Posterior cingulate gyrus (tissue), 11 donors: ENCODE measurements around the gene GSTT4.
"Not testable (repeated sequence)": the region's sequence is repeated elsewhere in the genome, so short reads cannot be mapped to it uniquely, and the experiment has no call there.

ENCODE experiments used
- DNase-seq, 10 donors: peaks; one replicate each; pipeline versions ENCODE4 v3.0.0 to v3.0.0-alpha.2; 2020 to 2021; ENCODE audit warnings: mixed read lengths in 3 of 10
- intact Hi-C: fragments of 100-400 bp; cut with DNase I; formaldehyde crosslinking; loops from one replicate; pipeline ENCODE4 v1.15.1; 2023

Gene GSTT4

GRCh38 chr22:23993581-23994177 is 11.6 kb downstream of the GSTT4 start:
- DNase-seq, intact Hi-C loops: not testable (repeated sequence)

DNA sequence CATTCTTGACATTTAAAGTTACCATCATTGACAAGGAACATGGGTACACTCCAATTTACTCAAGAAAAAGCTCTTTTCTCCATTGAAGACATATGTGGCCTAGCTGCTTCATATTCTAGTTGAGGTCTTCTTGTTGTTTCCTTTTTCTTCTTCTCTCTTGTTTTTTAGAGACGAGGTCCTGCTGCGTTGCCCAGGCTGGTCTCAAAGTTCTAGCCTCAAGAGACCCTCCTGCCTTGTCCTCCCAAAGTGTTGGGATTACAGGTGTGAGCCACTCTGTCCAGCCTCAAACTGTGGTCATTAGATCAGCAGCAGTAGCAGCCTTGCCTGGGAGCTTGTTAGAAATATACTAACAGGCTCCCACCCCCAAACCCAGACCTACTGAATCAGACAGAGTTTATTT is 12.2 kb downstream of the GSTT4 start:
- intact Hi-C loops, DNase-seq: not testable (repeated sequence)

GRCh38 chr22:23989583-23990244 is 15.5 kb downstream of the GSTT4 start:
- DNase-seq, intact Hi-C loops: not testable (repeated sequence)

DNA sequence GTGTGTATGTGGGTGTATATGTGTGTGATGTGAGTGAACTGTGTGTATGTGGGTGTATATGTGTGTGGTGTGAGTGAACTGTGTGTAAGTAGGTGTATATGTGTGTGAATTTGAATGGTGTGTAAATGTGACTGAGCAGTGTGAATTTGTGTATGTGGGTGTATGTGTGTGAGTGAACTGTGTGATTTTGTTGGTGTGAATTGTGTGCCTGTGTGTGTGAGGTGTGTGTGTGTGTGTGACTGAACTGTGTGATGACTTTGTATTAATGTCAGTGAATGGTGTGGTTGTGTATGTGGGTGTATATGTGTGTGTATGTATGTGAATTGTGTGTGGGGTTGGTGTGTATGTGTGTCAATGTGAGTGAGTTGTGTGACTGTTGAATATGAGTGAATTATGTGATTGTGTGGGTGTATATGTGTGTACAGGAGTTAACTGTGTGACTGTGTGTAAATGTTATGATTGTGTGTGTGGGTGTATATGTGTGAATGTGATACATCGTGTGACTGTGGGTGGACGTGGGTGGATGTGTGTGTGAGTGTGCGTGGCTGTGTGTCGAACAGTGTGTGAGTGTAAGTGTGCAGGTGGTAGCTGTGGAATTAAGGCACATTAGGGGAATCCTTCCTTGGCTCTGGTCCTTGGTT is 18.6 kb downstream of the GSTT4 start:
- DNase-seq, intact Hi-C loops: not testable (repeated sequence)

GRCh38 chr22:23986089-23986488 is 19.2 kb downstream of the GSTT4 start:
- intact Hi-C loops = not testable (repeated sequence)

DNA sequence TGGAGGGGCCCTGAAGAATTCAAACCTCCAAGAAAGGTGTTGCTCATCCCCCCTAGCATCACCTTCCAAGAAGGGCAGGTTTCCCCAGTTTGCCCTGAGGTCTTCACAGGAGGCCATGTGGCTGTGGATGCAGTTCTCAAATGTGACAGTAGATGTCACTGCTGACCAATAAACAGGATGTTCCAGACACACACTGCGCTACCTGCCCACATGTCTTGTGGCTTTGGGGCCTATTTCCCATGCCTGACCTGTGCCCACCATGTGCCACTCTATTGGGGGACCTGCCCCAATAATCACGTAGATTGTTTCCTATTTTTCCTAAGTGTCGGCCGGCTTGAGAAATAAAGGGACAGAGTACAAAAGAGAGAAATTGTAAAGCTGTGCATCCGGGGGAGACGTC is 20.8 kb downstream of the GSTT4 start:
- intact Hi-C loops = no loop called here
- DNase-seq = peak in 1 of 10 donors; percentile 62

More at GRCh38 chr22:23986089-23986488, 19.2 kb downstream of the GSTT4 start:
- not testable (repeated sequence) for DNase-seq

DNA sequence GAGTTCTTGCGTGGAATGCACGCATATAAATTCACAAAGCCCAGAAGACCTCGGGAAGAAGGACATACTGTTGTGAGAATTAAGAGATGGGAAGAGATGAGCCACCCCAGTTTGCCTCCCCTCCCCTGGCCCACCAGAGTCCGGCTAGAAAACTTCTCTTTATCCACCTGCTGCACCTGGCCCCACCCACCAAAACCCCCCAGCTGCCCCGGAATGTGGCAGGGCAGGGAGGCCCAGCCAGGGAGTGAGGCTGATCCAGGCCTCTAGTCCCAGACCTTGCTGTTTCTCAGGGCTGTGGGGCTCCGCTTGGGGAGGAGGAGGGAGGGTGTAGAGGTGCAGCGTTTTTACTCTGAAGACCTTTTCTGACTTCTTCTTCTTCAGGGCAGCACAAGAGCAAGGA is 24.7 kb downstream of the GSTT4 start:
- DNase-seq, intact Hi-C loops: not testable (repeated sequence)

DNA sequence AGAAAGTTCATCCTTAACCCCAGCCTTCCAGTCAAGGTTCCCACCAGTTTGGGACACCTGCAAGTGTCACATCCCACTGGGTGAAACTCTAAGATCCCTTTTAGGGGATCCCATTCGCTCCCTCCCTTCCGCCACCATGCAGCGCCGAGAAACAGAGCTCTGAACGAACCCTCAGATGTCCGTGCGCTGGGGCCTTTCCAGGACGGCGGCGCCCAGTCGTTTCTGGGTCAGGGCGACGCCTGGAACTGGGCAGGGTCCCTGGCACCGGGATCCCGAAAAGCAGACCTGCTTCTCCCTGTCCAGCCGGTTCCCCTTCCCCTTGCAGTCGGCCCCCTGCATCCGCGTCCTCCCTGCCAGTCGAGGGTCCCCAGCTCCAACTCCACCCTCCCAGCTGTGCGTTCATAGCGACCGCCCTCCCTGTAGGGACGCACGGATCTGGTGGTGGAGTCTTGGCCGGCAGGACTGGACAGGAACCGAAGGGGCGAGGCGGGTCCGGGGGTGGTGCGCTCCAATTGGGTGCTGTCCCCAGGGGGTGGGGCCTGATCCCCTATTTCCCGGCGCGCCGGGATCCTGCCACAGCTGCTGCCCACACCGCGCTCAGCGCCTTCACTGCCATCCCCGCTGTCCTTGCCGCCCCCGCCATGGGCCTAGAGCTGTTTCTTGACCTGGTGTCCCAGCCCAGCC is 25.6 kb downstream of the GSTT4 start, which contains the start of gene GSTT2:
Gene GSTT2 (plus strand): TSS at position 578 of the 684 bp plus-strand sequence.
- intact Hi-C loops = loop anchor here (10.0 kb wide), 1 partner anchor 65 kb away; no protein-coding TSS in a partner anchor
- not testable (repeated sequence) for DNase-seq

DNA sequence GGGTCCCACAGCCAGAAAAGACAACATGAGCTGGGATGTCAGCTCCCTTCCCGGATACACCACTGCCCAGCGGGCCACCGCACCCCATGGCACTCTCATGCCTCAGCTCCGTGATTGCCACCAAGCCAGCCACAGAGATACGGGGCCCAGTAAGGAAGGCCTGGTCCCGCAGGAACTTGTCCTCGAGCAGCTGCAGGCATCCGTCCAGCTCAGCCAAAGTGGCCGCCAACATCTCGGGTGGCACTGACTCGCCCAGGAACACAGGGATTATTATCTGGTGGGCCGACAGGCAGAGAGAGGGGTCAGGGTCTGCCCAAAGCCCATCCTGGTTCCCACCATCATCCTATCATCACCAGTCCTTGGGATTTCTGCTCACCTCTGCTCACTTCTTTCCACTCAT is 27.9 kb downstream of the GSTT4 start:
- intact Hi-C loops = loop anchor here (10.0 kb wide), 1 partner anchor 63 kb away; no protein-coding TSS in a partner anchor
- DNase-seq = not testable (repeated sequence)

DNA sequence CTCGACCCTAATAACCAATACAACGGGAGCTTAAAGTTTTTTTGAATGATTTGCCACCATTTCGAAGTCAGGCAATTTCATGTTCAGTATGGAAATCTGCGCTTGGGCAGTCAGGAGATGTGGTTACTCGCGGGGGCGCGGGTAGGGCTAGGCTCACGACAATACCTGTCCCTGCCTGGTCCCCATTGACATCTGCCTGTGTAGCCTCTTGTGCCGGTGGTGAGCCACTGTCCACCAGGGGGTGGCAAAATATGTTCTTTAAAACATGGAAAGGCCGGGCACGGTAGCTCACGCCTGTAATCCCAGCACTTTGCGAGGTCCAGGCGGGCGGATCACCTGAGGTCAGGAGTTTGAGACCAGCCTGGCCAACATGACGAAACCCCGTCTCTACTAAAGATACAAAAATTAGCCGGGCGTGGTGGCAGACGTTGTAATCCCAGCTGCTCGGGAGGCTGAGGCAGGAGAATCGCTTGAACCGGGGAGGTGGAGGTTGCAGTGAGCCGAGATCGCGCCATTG is 30.4 kb downstream of the GSTT4 start:
- intact Hi-C loops = loop anchor here (10.0 kb wide), 1 partner anchor 60 kb away; no protein-coding TSS in a partner anchor
- not testable (repeated sequence) for DNase-seq

DNA sequence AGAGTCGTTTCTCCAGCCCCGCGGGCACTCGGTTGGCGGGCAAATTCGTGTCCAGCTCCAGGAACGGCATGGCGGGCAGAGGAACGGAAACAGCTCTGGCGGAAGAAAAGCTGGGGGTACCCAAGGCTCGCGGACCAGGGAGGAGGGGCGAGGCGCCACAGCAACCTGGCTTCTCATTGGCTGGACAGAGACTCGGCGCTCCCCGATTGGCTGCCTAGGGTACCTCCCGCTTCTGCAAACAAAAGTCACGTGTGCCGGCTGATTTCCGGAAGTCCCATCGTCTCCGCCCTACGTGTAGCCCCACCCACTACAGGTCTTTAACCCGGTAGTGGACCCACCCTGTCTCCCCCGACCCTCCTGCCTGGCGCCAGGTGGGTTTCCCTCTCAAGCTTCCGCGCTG is 30.9 kb downstream of the GSTT4 start, which contains the start of gene DDT:
Gene DDT (minus strand): TSS at position 97 of the 400 bp plus-strand sequence. CDS start 27 bp downstream, at position 70.
- intact Hi-C loops = loop anchor here (10.0 kb wide), 1 partner anchor 60 kb away; no protein-coding TSS in a partner anchor
- DNase-seq = not testable (repeated sequence)

- intact Hi-C loops = loop anchor here (10.0 kb wide), 1 partner anchor 57 kb away; no protein-coding TSS in a partner anchor
- DNase-seq = not testable (repeated sequence)
These were observed 33.3 kb downstream of the GSTT4 start for GRCh38 chr22:23971927-23972326.

DNA sequence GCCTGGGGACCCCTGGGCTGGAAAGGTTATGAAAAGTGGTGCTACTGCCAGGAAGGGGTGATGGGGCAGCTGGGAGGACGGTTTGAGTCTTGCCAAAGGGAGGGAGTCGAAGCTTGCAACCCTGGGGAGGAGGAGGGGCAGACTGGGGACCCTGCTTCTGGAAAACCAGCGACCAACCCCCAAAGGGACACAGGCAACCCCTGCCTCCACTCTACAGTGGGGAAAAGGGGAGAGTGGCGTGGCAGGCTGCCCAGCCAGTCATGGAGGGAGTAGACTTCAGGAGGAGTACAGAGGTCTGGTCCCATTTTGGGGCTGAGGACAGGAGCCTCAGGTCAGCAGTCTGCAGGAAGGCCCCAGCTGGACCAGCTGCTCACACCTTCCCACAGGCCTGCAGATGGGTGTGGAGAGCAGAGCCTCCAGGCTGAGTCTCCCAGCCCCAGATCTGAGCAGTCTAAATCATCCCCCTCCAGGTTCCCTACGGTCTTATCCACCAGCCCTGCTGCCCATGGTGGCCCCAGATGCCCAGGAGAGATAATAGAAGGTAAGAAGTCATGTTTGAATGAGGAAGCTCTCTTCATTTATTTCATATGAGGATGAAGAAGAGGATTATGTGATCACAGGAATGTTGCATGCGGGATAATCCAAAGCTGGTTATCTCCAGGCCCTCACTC is 34.3 kb downstream of the GSTT4 start:
- DNase-seq = no peak
- intact Hi-C loops = loop anchor here (10.0 kb wide), 1 partner anchor 56 kb away; no protein-coding TSS in a partner anchor

DNA sequence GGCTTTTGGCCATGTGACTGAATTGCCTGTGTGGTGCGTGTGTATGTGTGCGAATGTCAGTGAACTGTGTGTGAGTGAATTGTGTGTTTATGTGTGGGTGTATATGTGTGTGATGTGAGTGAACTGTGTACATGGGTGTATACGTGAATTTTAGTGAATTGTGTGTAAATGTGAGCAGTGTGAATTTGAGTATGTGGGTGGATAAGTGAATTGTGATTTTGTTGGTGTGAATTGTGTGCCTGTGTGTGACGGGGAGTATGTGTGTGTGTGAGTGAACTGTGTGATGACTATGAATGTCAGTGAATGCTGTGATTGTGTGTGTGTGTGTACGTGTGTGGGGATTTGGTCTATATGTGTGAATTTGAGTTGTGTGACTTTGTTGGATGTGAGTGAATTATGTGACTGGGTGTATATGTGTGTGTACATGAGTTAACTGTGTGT is 35.0 kb downstream of the GSTT4 start:
- intact Hi-C loops = loop anchor here (10.0 kb wide), 1 partner anchor 55 kb away; no protein-coding TSS in a partner anchor
- DNase-seq = no peak

DNA sequence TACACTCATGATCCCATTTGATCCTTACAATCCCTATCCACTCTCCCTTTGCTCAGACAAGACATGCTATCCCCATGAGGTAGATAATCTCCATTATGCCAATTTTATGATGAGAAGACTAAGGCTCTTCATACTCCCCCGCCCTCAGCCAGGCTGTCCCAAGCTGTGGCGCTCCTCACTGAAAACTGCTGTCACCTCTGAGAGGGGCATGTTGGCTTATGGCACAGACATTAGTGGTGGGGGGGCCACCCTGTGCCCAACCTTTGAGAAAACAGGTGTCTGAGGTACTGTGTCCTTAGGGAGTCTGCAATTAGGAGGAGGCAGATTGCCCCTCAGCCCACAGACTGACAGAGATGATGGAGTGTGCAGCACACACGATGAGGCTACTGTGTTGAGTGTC is 36.2 kb downstream of the GSTT4 start:
- intact Hi-C loops = no loop called here
- DNase-seq = peak in 1 of 10 donors; percentile 48

- DNase-seq, intact Hi-C loops: not testable (repeated sequence)
These were observed 38.7 kb downstream of the GSTT4 start, which contains the start of gene DDTL for GRCh38 chr22:23966568-23966967. Gene DDTL (plus strand): TSS chr22:23966888. CDS start chr22:23966915, 27 bp downstream.

DNA sequence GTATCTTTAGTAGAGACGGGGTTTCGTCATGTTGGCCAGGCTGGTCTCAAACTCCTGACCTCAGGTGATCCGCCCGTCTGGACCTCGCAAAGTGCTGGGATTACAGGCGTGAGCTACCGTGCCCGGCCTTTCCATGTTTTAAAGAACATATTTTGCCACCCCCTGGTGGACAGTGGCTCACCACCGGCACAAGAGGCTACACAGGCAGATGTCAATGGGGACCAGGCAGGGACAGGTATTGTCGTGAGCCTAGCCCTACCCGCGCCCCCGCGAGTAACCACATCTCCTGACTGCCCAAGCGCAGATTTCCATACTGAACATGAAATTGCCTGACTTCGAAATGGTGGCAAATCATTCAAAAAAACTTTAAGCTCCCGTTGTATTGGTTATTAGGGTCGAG is 39.2 kb downstream of the GSTT4 start:
- DNase-seq, intact Hi-C loops: not testable (repeated sequence)

DNA sequence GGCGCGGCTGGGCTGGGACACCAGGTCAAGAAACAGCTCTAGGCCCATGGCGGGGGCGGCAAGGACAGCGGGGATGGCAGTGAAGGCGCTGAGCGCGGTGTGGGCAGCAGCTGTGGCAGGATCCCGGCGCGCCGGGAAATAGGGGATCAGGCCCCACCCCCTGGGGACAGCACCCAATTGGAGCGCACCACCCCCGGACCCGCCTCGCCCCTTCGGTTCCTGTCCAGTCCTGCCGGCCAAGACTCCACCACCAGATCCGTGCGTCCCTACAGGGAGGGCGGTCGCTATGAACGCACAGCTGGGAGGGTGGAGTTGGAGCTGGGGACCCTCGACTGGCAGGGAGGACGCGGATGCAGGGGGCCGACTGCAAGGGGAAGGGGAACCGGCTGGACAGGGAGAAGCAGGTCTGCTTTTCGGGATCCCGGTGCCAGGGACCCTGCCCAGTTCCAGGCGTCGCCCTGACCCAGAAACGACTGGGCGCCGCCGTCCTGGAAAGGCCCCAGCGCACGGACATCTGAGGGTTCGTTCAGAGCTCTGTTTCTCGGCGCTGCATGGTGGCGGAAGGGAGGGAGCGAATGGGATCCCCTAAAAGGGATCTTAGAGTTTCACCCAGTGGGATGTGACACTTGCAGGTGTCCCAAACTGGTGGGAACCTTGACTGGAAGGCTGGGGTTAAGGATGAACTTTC is 44.0 kb downstream of the GSTT4 start, which contains the start of gene GSTT2B:
Gene GSTT2B (minus strand): TSS at position 112 of the 688 bp plus-strand sequence. CDS start 64 bp downstream, at position 48.
- intact Hi-C loops, DNase-seq: not testable (repeated sequence)
